HG03439 (cell line): ENCODE results near the gene VAV1.
A peak's percentile ranks its signal among the peaks of the same experiment; 100 is the strongest.
"Not testable (repeated sequence)": the region's sequence is repeated elsewhere in the genome, so short reads cannot be mapped to it uniquely, and the experiment has no call there.

Experiments
- ATAC-seq: cut with Tn5 transposase; IDR thresholded peaks from one replicate; pipeline ENCODE4 v1.9.1; 2021; ENCODE audit warnings: mild to moderate bottlenecking, moderate library complexity; ENCODE audit not compliant: unreplicated experiment

VAV1 gene

DNA sequence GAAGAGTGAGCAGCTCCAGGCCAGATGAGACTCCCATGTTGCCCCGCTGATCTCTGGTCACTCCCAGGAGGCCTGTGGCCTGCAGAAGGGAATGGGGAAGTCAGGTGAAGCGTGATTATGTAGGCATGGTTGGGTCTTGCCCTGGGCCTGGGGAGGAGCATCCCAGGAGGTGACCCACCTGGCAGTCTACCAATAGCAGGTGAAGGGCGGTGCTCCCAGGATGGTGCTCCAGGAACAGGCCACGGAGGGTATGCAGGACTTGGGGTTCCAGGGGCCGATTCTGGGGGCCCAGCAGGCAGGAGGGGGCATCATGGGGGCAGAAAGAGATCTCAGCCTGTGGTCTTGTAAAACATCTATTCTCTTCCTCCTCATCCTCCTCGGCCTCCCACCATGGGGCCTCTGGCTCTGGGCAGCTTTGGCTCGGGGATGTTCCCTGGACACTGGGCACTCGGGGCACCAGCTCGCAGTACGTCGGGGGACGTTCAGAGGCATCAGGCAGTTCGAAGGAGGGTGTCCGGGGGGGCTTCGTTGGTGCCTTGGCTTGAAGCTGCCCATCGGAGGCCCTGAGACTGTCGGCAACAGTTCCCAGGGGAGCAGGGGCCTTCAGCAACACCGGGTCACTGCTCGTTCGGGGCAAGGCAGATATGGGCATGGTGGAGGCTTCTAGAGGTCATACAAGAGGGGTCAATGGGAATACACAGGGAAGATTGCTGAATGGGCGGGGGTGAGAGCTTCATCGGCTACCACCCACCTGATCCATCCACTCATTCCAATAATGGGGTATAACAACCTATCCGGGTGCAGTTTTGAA, 17.6 kb upstream of the VAV1 start:
- no peak for ATAC-seq

DNA sequence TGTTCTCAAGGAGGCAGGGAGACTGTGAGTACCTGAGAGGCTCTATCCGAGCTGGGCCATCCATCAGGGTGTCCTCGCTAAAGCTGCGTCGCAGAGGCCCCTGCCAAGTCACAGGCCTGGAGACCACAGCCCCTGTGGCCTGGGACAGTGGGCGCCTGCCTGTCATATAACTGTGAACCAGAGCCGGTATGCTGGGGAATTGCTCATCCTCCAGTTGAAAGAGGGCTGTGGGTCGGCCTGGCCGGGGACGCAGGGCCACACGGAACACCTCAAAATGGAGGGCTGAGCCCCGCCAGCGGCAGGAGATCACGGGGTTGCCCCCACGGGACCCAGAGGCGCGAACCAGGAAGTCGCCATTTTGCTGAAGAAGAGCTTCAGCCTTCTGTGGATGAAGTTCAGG, 11.9 kb upstream of the VAV1 start:
- no peak for ATAC-seq

DNA sequence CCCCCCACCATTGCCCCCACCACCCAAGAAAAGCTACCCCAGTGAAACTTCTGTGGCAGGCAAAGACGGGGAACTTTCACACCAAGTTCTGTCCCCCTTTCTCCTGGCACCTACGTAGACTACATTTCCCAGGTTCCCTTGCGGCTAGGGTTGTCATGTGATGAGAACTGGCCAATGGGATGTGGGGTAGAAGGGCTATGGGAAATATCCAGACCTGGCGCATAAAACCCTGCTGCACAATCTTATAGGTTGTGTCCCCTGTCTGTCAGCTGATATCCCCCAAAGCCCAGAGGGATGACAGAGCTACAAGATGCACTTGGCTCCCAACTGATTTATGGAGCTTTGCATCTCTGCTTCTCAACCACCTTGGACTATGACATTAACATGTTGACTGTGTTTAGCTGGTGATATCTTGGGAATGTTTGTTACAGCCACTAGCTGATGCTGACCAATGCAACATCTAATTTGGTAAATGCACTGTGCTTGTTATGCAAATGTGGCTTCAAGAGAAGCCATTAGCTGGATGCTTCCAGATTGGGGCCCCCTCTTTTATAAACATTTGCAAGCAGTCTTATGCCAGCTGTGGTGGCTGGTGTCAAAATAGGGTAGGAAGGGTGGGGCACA, 11.3 kb upstream of the VAV1 start:
- ATAC-seq = no peak

DNA sequence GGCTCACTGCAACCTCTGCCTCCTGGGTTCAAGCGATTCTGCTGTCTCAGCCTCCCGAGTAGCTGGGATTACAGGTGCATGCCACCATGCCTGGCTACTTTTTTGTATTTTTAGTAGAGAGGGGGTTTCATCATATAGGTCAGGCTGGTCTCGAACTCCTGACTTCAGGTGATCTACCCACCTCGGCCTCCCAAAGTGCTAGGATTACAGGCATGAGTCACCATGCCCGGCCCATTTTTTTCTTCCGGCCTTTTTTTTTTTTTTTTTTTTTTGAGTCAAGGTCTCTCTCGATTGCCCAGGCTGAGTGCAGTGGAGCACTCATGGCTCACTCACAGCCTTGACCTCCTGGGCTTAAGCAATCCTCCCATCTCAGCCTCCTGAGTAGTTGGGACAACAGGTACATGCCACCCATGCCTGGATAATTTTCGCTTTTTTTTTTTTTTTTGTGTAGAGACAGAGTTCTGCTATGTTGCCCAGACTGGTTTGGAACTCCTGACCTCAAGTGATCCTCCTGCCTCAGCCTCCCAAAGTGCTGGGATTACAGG, 10.2 kb upstream of the VAV1 start:
- not testable (repeated sequence) for ATAC-seq

DNA sequence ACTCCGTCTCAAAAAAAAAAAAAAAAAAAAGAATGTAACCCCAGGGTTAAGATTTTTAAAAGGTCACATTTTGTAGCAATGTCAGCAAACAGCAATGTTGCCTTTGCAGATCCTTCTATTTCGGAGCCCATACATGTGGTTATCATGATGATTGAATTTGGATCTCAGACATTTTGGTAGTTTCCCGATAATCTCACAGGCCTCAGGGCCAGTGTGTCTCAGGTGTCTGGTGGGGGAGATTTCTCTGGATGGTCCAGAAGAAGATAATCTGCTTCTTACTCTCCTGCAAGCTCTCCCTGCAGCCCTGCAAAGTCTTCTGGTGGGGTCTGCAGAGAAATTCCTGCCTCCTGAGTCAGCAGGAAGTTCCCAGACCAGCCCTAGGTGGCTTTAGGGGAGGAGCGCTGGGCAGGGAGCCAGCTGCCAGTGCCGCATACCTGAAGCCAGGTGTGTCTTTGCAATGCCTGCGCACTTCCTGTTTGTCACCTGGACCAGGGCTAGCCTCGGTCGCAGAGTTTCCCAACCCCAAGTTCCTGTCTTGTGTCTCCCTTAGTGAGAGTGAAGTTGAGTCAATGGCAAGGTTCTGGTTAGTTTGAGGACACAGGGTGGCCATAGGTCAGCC, 6.7 kb upstream of the VAV1 start:
- ATAC-seq = no peak

DNA sequence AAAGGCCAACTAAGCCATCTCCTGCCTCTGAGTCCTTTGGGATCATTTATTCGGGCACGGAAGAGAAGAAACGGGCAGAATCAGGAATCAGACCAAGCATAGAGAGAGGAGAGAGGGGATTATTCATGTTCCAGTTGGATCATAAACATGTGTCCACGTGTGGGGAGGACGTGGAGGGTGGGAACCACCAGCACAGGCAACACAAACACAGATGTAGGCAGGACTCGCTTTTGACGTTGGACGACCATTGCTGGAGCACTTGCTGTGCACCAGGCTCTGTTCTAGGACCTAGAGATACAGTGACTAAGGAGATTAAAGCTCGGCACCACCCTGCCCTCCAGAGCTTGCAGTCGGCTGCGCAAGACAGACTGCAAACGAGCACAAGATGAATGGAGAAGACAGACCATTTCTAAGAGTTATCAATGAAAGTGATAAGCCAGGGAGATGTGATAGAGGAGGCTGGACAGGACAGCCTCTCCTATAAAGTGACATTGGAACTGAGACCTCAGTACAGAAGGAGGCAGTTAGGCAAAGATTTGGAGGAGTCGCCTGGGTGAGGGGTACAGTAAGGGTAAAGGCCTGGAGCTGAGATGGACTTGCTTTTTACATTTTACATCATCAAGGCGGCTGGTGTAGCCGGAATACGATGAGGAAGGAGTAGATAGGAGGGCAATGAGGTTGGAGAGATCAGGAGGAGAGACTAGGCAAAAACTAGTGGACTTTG, 6.0 kb upstream of the VAV1 start:
- ATAC-seq = no peak

DNA sequence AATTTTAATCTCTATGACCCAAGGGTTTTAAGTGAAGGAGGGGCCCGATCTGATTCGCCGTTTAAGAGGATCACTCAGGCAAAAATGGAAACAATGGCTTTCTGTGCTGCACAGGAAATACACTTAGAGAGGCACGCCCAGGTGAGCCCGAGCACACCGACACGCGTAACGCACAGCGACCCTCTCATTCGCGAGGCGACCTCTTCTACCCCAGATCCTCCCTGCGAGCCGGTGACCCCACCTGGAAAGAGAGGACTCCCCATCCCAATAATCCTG, 5.5 kb upstream of the VAV1 start:
- peak; percentile 5 for ATAC-seq

DNA sequence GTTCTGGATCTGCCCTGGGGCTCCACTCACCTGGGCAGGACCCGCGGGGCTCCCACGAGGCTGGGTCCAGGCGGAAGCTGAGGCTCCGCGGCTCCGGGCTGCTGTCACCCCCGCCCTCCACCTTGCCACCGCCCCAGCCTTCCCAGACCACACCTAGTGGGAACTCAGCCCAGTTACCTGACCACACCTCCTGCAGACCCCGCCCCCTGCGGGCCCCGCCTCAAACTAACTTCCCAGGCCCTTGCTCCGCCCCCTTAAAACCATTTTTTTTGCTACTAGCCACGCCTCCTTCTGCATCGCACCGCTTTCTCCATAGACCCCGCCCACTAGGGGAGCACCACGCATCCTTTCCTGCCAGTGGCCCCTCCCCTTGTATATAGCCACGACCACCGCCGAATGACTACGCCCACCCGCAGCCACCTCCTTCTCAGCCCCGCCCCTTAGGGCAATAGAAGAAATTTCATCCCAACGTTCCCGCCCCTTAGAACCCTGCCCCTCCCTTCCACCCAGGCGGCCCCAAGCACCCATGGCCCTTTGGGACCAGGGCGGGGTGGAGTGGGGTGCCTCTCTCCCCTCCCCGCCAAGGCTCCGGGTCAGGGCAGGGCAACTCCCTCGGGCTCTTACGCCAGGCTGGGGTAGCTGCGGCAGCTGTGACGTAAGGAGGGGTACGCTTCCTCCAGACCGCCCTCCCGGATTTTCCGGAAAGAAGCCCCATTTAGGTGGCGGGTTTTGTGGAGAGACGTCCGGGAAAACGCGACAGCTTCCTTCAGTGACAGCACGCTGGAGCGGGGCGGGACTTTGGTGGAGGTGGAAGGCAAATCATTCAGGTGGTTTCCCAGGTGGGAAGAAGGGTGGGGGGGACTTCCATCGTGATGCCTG, 4.9 kb upstream of the VAV1 start, which contains the start of gene SH2D3A:
Gene SH2D3A, minus strand, starts transcription at position 79 of the 879 bp plus-strand sequence. CDS start 3,687 bp downstream, outside the sequence.
- peak; percentile 57 for ATAC-seq

DNA sequence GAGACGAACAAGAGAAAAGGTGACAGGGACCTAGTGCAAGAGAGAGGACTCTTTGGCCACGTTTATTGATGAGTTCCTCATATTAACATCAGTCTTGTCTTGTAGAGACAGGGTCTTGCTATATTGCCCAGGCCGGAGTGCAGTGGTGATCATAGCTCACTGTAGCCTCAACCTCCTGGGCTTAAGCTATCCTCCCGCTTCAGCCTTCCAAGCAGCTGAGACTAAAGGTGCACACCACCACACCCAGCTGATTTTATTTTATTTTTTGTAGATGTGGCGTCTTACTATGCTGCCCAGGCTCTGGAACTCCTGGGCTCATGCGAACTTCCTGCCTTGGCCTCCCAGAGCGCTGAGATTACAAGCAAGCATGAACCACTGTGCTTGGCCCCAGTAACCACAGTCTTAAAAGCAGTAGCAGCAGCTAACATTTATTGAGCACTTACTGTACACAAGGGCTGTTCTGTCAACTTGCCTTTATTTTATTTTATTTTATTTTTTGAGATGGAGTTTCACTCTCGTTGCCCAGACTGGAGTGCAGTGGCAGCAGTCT, 4.2 kb upstream of the VAV1 start:
- ATAC-seq = no peak

DNA sequence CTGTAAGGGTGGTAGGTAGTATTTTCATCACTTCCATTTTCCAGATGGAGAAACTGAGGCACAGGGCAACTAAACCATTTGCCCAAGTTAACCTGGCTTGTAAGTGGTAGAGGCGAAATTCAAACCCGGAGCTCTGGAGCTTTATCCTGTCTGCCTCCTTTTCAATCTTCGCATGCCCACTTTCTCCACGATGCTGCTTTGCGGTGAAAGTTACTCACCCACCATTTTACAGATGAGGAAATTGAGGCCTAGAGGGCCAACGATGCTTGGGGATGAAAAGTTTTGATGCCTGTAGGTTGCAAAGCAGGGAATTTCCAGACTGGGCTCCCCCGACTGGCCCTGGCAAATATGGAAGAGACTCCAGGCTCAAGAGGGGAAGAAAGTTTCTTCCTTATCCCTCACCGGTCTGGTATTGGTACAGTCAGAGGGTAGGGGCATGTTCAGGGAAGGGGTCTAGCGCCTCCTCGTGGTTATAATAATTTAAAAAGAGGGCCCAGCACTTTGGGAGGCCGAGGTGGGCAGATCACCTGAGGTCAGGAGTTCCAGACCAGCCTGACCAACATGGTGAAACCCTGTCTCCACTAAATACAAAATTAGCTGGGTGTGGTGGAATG, 3.4 kb upstream of the VAV1 start:
- no peak for ATAC-seq

DNA sequence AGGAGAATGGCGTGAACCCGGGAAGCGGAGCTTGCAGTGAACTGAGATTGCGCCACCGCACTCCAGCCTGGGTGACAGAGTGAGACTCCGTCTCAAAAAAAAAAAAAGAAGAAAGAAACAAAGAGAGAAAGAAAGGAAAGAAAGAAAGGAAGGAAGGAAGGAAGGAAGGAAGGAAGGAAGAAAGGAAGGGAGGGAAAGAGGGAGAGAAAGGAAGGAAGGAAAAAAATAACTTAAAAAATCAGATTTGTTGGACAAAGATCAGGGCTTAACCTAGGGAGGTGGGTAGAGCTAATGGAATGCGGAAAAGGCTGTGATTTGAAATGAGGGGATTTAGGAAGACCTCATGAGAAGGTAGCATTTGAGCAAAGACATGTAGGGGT, 870 bp upstream of the VAV1 start:
- not testable (repeated sequence) for ATAC-seq

DNA sequence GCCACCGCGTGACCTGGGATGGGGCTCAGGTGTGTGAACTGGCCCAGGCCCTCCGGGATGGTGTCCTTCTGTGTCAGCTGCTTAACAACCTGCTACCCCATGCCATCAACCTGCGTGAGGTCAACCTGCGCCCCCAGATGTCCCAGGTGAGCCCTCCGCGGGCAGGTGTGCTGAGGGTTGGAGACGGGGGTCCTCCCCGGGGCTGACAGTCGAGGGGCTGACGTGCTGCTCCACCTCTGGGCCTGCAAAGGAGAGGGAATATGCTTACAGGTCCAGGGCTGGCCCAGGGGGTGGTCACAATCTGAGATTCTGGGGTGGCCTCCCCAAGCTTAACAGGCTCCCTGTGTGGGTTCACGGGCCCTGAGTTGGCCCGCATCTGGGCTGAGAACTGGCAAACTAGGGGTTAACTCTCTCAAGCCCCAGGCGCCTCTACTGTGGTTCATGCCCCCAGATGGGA, 386 bp downstream of the VAV1 start:
- ATAC-seq = peak; percentile 3

DNA sequence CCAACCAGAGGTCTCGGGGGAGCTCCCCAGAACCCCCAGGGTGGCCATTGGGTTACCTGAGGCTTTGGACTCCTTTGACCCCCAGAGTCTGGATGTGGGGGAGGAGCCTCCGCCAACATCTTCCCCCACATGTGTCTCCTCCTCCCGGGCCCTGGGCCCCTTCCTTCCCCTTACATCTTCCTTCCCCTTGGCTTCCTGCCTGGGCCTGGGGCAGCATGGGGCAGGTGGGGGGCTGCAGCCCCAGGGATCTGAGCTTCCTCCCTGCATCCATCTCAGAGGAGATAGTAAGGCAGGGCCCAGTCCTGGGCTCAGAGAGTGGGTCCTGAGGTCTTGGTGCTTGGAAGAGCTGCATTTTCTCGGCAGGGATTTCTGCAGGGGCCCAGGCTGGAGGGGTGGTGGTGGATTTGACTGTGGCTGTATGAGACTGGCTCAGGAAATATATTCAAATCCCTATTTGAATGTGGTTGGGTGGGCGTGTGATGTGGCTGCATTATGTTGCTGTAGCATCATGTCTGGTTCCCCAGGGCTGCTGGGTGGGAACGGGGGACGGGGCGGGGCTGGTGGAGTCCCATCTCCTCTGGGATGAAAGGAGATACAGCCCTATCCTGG, 919 bp downstream of the VAV1 start:
- ATAC-seq = peak; percentile 25

DNA sequence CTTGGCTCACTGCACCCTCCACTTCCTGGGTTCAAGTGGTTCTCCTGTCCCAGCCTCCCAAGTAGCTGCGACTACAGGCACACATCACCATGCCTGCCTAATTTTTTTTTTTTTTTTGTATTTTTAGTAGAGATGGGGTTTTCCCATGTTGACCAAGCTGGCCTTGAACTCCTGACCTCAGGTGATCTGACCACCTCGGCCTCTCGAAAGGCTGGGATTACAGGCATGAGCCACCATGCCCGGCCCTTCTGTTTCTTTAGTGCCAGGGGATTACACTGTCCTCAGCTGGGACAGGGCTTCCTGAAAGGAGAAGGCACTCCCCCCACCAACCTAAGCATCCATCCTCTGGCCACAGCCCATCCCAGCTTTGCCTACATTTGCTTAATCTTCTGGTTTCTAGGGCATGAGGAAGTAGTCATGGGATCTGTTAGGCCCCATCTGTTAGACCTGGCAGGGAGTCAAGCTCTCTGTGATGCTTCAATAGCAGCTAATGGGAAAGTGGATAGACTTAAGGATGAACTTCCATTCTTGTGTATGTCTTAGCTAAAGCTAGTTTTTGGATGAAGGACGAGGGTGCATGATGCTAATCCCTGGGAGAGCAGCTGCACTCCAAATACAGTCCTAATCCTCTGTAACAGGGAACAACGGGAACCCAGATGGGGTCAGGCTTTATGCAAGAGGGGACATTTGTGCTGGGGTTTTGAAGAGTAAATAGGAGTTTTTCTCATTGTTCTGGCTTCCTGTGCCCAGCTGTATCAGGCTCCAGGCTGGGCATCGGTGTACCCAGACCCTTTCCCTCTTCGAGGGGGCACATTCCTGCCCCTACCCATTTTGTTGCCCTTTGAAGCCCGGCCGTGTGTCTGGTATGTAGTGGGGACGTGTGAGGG, 2.6 kb downstream of the VAV1 start:
- ATAC-seq = no peak

DNA sequence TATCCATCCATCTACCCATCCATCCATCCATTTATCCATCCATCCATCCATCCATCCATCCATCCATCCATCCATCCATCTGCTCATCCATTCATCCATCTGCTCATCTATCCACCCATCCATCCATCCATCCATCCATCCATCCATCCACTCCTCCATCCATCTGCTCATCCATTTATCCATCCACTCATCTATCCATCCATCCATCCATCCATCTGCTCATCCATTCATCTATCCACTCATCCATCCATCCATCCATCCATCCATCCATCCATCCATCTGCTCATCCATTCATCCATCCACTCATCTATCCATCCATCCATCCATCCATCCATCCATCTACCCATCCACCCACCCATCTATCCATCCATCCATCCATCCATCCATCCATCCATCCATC, 3.5 kb downstream of the VAV1 start:
- not testable (repeated sequence) for ATAC-seq

DNA sequence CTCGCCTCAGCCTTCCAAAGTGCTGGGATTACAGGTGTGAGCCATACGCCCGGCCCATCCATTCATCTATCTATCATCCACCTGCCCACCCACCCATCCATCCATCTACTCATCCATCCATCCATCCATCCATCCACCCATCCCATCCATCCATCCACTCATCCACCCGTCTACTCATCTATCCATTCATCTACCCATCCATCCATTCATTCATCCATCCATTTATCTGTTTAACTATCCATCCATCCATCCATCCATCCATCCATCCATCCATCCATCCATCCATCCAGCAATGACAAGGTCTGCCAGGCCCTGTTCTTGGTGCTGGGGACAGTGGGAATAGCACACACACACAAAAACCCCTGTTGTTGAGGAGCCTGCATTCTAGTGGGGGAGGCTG, 4.5 kb downstream of the VAV1 start:
- no peak for ATAC-seq

DNA sequence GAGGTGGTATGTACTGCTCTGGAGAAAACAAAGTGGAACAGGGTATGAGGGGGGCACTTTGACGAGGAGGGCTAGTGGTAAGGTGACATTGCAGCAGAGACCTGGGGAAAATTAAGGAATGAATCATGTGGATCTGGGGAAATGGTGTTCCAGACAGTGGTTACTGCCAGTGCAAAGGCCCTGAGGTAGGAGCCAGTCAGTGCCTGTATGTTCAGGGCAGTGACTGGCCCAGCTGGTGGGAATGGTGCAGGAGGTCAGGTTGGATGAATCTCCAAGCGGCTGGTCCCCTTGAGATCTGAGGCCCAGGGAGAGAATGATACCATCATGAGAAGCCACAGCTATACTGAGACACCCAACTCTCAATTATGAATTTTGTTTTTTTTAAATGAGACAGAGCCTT, 4.9 kb downstream of the VAV1 start:
- ATAC-seq = no peak

DNA sequence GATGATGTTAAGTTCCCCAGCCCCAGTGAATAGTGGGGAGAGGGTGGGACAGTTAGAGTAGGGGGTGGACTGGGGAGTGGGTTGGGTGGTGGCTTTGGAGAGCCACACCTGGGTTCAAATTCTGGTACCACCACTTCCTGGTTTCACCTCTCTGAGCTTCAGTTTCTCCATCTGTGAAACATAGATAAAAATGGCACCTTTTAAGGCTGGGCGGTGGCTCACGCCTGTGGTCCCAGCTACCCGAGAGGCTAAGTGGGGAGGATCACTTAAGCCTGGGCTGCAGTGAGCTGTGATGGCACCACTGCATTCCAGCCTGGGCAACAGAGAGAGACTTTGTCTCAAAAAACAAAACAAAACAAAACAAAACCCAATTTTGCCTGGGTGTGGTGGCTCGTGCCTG, 5.9 kb downstream of the VAV1 start:
- ATAC-seq = no peak
